ENCODE data around the gene BLVRB. TPM values are rescaled to one million over a fixed set of nuclear protein-coding genes. Genes with fewer than 3 reads are reported as not detected.

Gene BLVRB
- total and polyA plus RNA-seq, 2 of the 8 experiments (the other 6 are each of a cell fraction or from before 2014, with no cell fraction given): 28.7 to 182 TPM

GRCh38 chr19:40466985-40467734 is 1.6 kb upstream of the BLVRB start, which contains the start of gene SPTBN4:
SPTBN4 (plus strand) TSS chr19:40467001; CDS start chr19:40472622, 5,621 bp downstream.
- no peak within 1 kb of the TSS for H3K4ac ChIP-seq (replicated peaks; ENCODE audit: insufficient read length, low read depth, low read length)
- no peak within 1 kb of the TSS for H3K27ac ChIP-seq (ENCODE audit: low read depth, low read length)
- H3K23ac ChIP-seq (ENCODE audit: insufficient read length): peak within 1 kb of the TSS; percentile 35
- H2AK5ac ChIP-seq (ENCODE audit: low read depth, low read length): peak within 1 kb of the TSS; percentile 8; the same call in 1 of the 2 replicates
- FAIRE-seq (no peak), DNase-seq (ENCODE audit: low read depth in 1 of 2, low spot score in 2 of 2) (peak in 1 of 2 experiments; percentile 64)
- peak within 1 kb of the TSS; percentile 64; the same call in 1 of the 2 replicates for H2BK12ac ChIP-seq (ENCODE audit: low read depth, low read length)
- H2BK20ac ChIP-seq (ENCODE audit: low read length): no peak within 1 kb of the TSS
- no peak within 1 kb of the TSS for H3K56ac ChIP-seq (replicated peaks; ENCODE audit: insufficient read length, low read depth, low read length)
- H3K14ac ChIP-seq (ENCODE audit: insufficient read length): no peak within 1 kb of the TSS
- H3K23me2 ChIP-seq (ENCODE audit: low read depth, low read length): peaks cover 8% of the 10 kb centered on the region
- ChIA-PET CTCF (ENCODE audit: partially characterized antibody) (interaction anchor here (0.6 to 7.9 kb wide), 4 partner anchors 20 to 107 kb away, joined by 3 to 39 read pairs (median 14); partner anchors contain the start of gene SERTAD1), POLR2A (ENCODE audit: partially characterized antibody) (interaction anchor here (1.7 to 5.3 kb wide), 2 partner anchors 25 to 56 kb away, joined by 3 to 25 read pairs; partner anchors contain the start of gene SERTAD3)
- no peaks in the 10 kb centered on the region for H3K36me3 ChIP-seq (ENCODE audit: control insufficient read depth in 2 of 4, insufficient read depth in 4 of 4, low read length in 3 of 4)
- H3K79me1 ChIP-seq (ENCODE audit: low read depth, low read length): no peaks in the 10 kb centered on the region
- H3K27me3 ChIP-seq (replicated peaks in 1 of 4; ENCODE audit: control insufficient read depth in 3 of 4, extremely low read depth in 1 of 4, insufficient read depth in 3 of 4, low read length in 3 of 4): peaks cover 12 to 28% (median 22%) of the 10 kb centered on the region in 4 experiments
- peak within 1 kb of the TSS; percentile 5; the same call in 1 of the 2 replicates for H4K8ac ChIP-seq (ENCODE audit: extremely low read depth, insufficient read depth, low read length)
- peaks cover 0 to 15% (median 8%) of the 10 kb centered on the region in 4 experiments; a peak in 6 of 7 replicates for H3K4me1 ChIP-seq (replicated peaks in 1 of 4; ENCODE audit: control insufficient read depth in 3 of 4, insufficient read depth in 4 of 4, low read length in 3 of 4)
- no peak within 1 kb of the TSS for H4K91ac ChIP-seq (replicated peaks; ENCODE audit: insufficient read length, low read length)
- peak within 1 kb of the TSS in 3 of 4 experiments; percentile 21 to 75 (median 33); a peak in 6 of 8 replicates for H3K4me3 ChIP-seq (ENCODE audit: extremely low read depth in 1 of 4, insufficient read depth in 2 of 4, low read depth in 3 of 4, low read length in 4 of 4)
- peak within 1 kb of the TSS in 1 of 4 experiments; percentile 42; a peak in 1 of 7 replicates for H3K9ac ChIP-seq (replicated peaks in 1 of 4; ENCODE audit: extremely low read depth in 1 of 4, low read depth in 3 of 4, low read length in 3 of 4)
- H2BK15ac ChIP-seq (ENCODE audit: low read length): peak within 1 kb of the TSS; percentile 36; the same call in 1 of the 2 replicates
- H2BK5ac ChIP-seq (ENCODE audit: low read depth, low read length): no peak within 1 kb of the TSS
- no peak within 1 kb of the TSS; the same call in 1 of the 2 replicates for H2AFZ ChIP-seq (ENCODE audit: low read length)
- H2BK120ac ChIP-seq (replicated peaks; ENCODE audit: low read depth, low read length): no peak within 1 kb of the TSS
- H4K20me1 ChIP-seq (replicated peaks in 1 of 2; ENCODE audit: control insufficient read depth in 1 of 2, insufficient read depth in 2 of 2, low read length in 2 of 2): peaks cover 4 to 8% of the 10 kb centered on the region in 2 experiments
- no peak within 1 kb of the TSS for H4K5ac ChIP-seq (ENCODE audit: insufficient read length, low read depth, low read length)
- H3K9me3 ChIP-seq (ENCODE audit: insufficient read depth in 2 of 2, low read depth in 1 of 2, low read length in 1 of 2): no peaks in the 10 kb centered on the region
- peak within 1 kb of the TSS; percentile 24; the same call in 1 of the 2 replicates for H3K18ac ChIP-seq (ENCODE audit: extremely low read depth, low read length)
- WGBS, 2 experiments (ENCODE audit: extremely low coverage in 1 of 2, insufficient coverage in 1 of 2, insufficient read length in 1 of 2, insufficient replicate concordance in 2 of 2, low coverage in 1 of 2, low lambda C conversion rate in 2 of 2, missing lambda C conversion rate in 1 of 2): 16% methylated on average over 30 of the region's 87 CpGs; no CpG with 5 or more reads in 1 of the 2 experiments
- peak within 1 kb of the TSS; percentile 72 to 75 for H3K4me2 ChIP-seq (ENCODE audit: insufficient read depth in 1 of 2, low read depth in 2 of 2, low read length in 2 of 2)
- H3K79me2 ChIP-seq (ENCODE audit: control insufficient read depth in 1 of 2, insufficient read depth in 2 of 2, low read length in 2 of 2): no peaks in the 10 kb centered on the region
- TF ChIP-seq CHD1 (IDR thresholded peaks at IDR 0.05; ENCODE audit: low read depth, low read length) (no peak), RBBP5 (IDR thresholded peaks at IDR 0.05; ENCODE audit: borderline replicate concordance, low read depth, low read length) (no peak), HDAC2 (IDR thresholded peaks at IDR 0.05; ENCODE audit: borderline replicate concordance in 1 of 2, low read depth in 2 of 2, low read length in 2 of 2) (no peak), CTBP2 (IDR thresholded peaks at IDR 0.05; ENCODE audit: borderline replicate concordance, insufficient read depth, insufficient read length, low read length) (no peak), GTF2F1 (IDR thresholded peaks at IDR 0.05; ENCODE audit: borderline replicate concordance, low read depth, low read length) (no peak), SIX5 (IDR thresholded peaks at IDR 0.05; ENCODE audit: low read depth, low read length) (no peak)
- TF ChIP-seq, protein P1, sequence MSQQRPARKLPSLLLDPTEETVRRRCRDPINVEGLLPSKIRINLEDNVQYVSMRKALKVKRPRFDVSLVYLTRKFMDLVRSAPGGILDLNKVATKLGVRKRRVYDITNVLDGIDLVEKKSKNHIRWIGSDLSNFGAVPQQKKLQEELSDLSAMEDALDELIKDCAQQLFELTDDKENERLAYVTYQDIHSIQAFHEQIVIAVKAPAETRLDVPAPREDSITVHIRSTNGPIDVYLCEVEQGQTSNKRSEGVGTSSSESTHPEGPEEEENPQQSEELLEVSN (IDR thresholded peaks at IDR 0.05): peak; percentile 31; the same call in 1 of the 2 replicates
- TF ChIP-seq, protein P2, sequence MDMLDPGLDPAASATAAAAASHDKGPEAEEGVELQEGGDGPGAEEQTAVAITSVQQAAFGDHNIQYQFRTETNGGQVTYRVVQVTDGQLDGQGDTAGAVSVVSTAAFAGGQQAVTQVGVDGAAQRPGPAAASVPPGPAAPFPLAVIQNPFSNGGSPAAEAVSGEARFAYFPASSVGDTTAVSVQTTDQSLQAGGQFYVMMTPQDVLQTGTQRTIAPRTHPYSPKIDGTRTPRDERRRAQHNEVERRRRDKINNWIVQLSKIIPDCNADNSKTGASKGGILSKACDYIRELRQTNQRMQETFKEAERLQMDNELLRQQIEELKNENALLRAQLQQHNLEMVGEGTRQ (IDR thresholded peaks at IDR 0.05; ENCODE audit: low read length): no peak

Data from H1 (cell line).